HepG2 (cell line): ENCODE data around the gene VCX2. TPM values are rescaled to one million over a fixed set of nuclear protein-coding genes. Genes with fewer than 3 reads are reported as not detected.

Experiments used
- ATAC-seq: fragments of 200-7000 bp; cut with Tn5 transposase; 3 replicates; pipeline ENCODE4 v1.9.1; 2020; ENCODE audit warnings: mild to moderate bottlenecking, moderate library complexity
- BruUV-seq: library from RNA; stranded (reverse); fragments of 400-500 nt; replicated peaks from 2 replicates; lab custom pipeline; 2021; lab: Mats Ljungman, UMichigan
- CTCF ChIA-PET: fragments of 300-600 bp; formaldehyde crosslinking; extraction: SDS; loops from one replicate; lab custom pipeline; 2021; ENCODE audit warnings: low total read pairs, inconsistent platforms, low intra/inter-chr PET ratio; lab: Yijun Ruan, JAX
- POLR2A ChIA-PET: fragments of 350-600 bp; sonication (Branson Sonifier 250); formaldehyde crosslinking; loops from one replicate; lab custom pipeline; 2020; ENCODE audit warnings: antibody characterized with exemption, inconsistent platforms; lab: Yijun Ruan, JAX
- DNase-seq: peaks from one replicate; pipeline ENCODE4 v3.0.0-alpha.2; 2015; ENCODE audit warnings: low spot score
- FAIRE-seq: peaks from 3 replicates; lab custom pipeline; 2011; peaks lifted over from hg19 to GRCh38; lab: Jason Lieb, UNC
- H2AFZ ChIP-seq: one replicate; pipeline ENCODE4 v1.6.1; 2011; ENCODE audit warnings: low read length, inconsistent platforms
- H3K27ac ChIP-seq: fragments of 300-600 bp; 3 replicates; pipeline ENCODE4 v1.8.0; 2011; ENCODE audit warnings: mixed run types, mild to moderate bottlenecking, mixed read lengths, low read length, inconsistent platforms; ENCODE audit not compliant: insufficient read depth; ENCODE audit errors: extremely low read length
- H3K27me3 ChIP-seq, 2 experiments: fragments of 200-600 bp in 1 of 2; 2 replicates in 1 of 2; 3 replicates in 1 of 2; pipeline versions ENCODE4 v1.6.0 to v1.8.0; 2011; ENCODE audit warnings: low read length in 2 of 2, mild to moderate bottlenecking in 2 of 2, moderate library complexity in 2 of 2, inconsistent platforms in 1 of 2; ENCODE audit not compliant: insufficient read depth in 2 of 2, control insufficient read depth in 1 of 2
- H3K36me3 ChIP-seq, 2 experiments: fragments of 200-600 bp in 1 of 2; replicated peaks in 1 of 2; 2 replicates in 1 of 2; 3 replicates in 1 of 2; pipeline versions ENCODE4 v1.5.1 to v1.8.0; 2011; ENCODE audit warnings: low read length in 2 of 2, inconsistent platforms in 1 of 2; ENCODE audit not compliant: insufficient read depth in 2 of 2, control insufficient read depth in 1 of 2
- H3K4me1 ChIP-seq: 2 replicates; pipeline ENCODE4 v1.5.1; 2012; ENCODE audit warnings: low read length, inconsistent platforms; ENCODE audit not compliant: insufficient read depth
- H3K4me2 ChIP-seq: 2 replicates; pipeline ENCODE4 v1.6.0; 2011; ENCODE audit warnings: low read depth, low read length, inconsistent platforms
- H3K4me3 ChIP-seq, 3 experiments: fragments of 200-600 bp in 1 of 3; sonication (generic), shearing (Covaris generic) in 1 of 3; replicated peaks in 1 of 3; 2 replicates each; pipeline ENCODE4 v1.5.1; 2011 to 2016; ENCODE audit warnings: low read length in 3 of 3, inconsistent platforms in 2 of 3, low read depth in 2 of 3, mild to moderate bottlenecking in 2 of 3, control low read depth in 1 of 3, mixed read lengths in 1 of 3; ENCODE audit not compliant: insufficient read depth in 1 of 3
- H3K79me2 ChIP-seq: one replicate; pipeline ENCODE4 v1.6.1; 2011; ENCODE audit warnings: low read length, inconsistent platforms; ENCODE audit not compliant: insufficient read depth
- H3K9ac ChIP-seq: 2 replicates; pipeline ENCODE4 v1.6.0; 2011; ENCODE audit warnings: mild to moderate bottlenecking, low read depth, low read length, inconsistent platforms; ENCODE audit not compliant: insufficient read depth
- H3K9me3 ChIP-seq: 2 replicates; pipeline ENCODE4 v1.5.1; 2012; ENCODE audit warnings: mild to moderate bottlenecking, low read length
- H4K20me1 ChIP-seq: 2 replicates; pipeline ENCODE4 v1.6.0; 2011; ENCODE audit warnings: inconsistent platforms, mild to moderate bottlenecking, low read length, moderate library complexity; ENCODE audit not compliant: insufficient read depth
- ATF7 ChIP-seq, 2 experiments: fragments of 450-650 bp in 1 of 2; sonication (generic) in 1 of 2; formaldehyde crosslinking in 1 of 2; IDR thresholded peaks; 2 replicates each; pipeline versions ENCODE4 v1.4.0 to v1.6.1; 2016 to 2020; ENCODE audit warnings: antibody characterized with exemption in 1 of 2, mild to moderate bottlenecking in 1 of 2, missing genetic modification reagents in 1 of 2
- CEBPB ChIP-seq: IDR thresholded peaks from 2 replicates; pipeline ENCODE4 v1.6.1; 2011; ENCODE audit warnings: low read depth, low read length, improper control_type of control experiment, borderline replicate concordance
- CREB1 ChIP-seq, 2 experiments: fragments of 450-650 bp in 1 of 2; IDR thresholded peaks; 2 replicates each; pipeline ENCODE4 v1.6.1; 2016 to 2017; ENCODE audit warnings: control low read depth in 1 of 2, mild to moderate bottlenecking in 1 of 2, missing compliant biosample characterization in 1 of 2, missing genetic modification characterization in 1 of 2
- GABPA ChIP-seq, 2 experiments: IDR thresholded peaks; 2 replicates each; pipeline ENCODE4 v1.6.1; 2011 to 2016; ENCODE audit warnings: low read depth in 2 of 2, low read length in 1 of 2, missing biosample characterization in 1 of 2, missing genetic modification characterization in 1 of 2
- KIAA2018 ChIP-seq: sonication (generic); formaldehyde crosslinking; IDR thresholded peaks from 2 replicates; pipeline ENCODE4 v1.5.0; 2020; ENCODE audit warnings: mild to moderate bottlenecking, missing genetic modification reagents, borderline replicate concordance
- ZNF431 ChIP-seq: sonication (generic); formaldehyde crosslinking; IDR thresholded peaks from 2 replicates; pipeline ENCODE4 v1.9.0; 2022; ENCODE audit warnings: missing genetic modification reagents, low read depth, mild to moderate bottlenecking, borderline replicate concordance
- ZNF562 ChIP-seq: sonication (generic); formaldehyde crosslinking; IDR thresholded peaks from 2 replicates; pipeline ENCODE4 v1.8.0; 2022; ENCODE audit warnings: missing genetic modification reagents, borderline replicate concordance
- ZNF7 ChIP-seq: IDR thresholded peaks from 2 replicates; pipeline ENCODE4 v1.6.1; 2016; ENCODE audit warnings: missing biosample characterization, missing genetic modification reagents
- WGBS: methylation state at CpG from one replicate; pipeline ENCODE4 v1.1.6; 2017; ENCODE audit warnings: low lambda C conversion rate; 5-methylcytosine and 5-hydroxymethylcytosine counted together
- in situ Hi-C: cut with HindIII; loops from 2 replicates; pipeline ENCODE4 v1.10.0; 2017; ENCODE audit warnings: low pct_unique_long_range_greater_than_20kb; ENCODE audit not compliant: extremely low pct_ligation_motif_present
- intact Hi-C: fragments of 100-400 bp; cut with micrococcal nuclease; formaldehyde crosslinking; loops from one replicate; pipeline ENCODE4 v1.10.0; 2022; ENCODE audit not compliant: unreplicated experiment
- polyA plus RNA-seq, 8 experiments: library from polyadenylated mRNA; depleted of rRNA in 3 of 8; stranded (reverse) in 7 of 8; unstranded in 1 of 8; fragments of >200 nt; fragmentation: Illumina TruSeq in 4 of 8; extraction: Trizol in 4 of 8; gene quantifications; 2 replicates each; pipeline versions ENCODE4 v1.2.1 to v1.2.3, GENCODE V29; 2011 to 2016; ENCODE audit warnings: low read depth in 4 of 8, missing spikeins in 1 of 8, mixed read lengths in 1 of 8; ENCODE audit not compliant: insufficient read depth in 1 of 8
- total RNA-seq, 5 experiments: library from RNA; depleted of rRNA; stranded (reverse); fragments of >200 nt; fragmentation: Illumina TruSeq; extraction: Trizol; gene quantifications; 2 replicates each; pipeline ENCODE4 v1.2.3, GENCODE V29; 2016; ENCODE audit warnings: low read depth in 1 of 5

Gene VCX2
- total and polyA plus RNA-seq, 2 of the 13 experiments (the other 11 are each of a cell fraction or from before 2014, with no cell fraction given): not detected

GRCh38 chrX:8126092-8126491 lies 45.0 kb downstream of the VCX2 start:
- no peak overlapping the region for H2AFZ ChIP-seq
- no peak overlapping the region for H3K4me2 ChIP-seq
- BruUV-seq: no TSS peak
- 77% methylated on average over 1 of the region's 1 CpG for whole genome bisulfite sequencing
- TF ChIP-seq ZNF562 (CRISPR knock-in tag) (no peak), GABPA (IDR thresholded peaks at IDR 0.05; ENCODE audit: low read depth, low read length) (no peak), GABPA (CRISPR knock-in tag; IDR thresholded peaks at IDR 0.05; ENCODE audit: low read depth) (no peak), CREB1 (IDR thresholded peaks at IDR 0.05) (peak; percentile 19; the same call in 1 of the 2 replicates), CREB1 (CRISPR knock-in tag; IDR thresholded peaks at IDR 0.05) (no peak), CEBPB (peak; percentile 70), ATF7 (IDR thresholded peaks at IDR 0.05) (peak; percentile 61), ATF7 (CRISPR knock-in tag; IDR thresholded peaks at IDR 0.05) (no peak)
- no peak overlapping the region for H3K27ac ChIP-seq
- H3K79me2 ChIP-seq: no peaks in the 10 kb centered on the region
- no peak for DNase-seq
- H3K9me3 ChIP-seq: no peaks in the 10 kb centered on the region
- no peaks in the 10 kb centered on the region for H3K27me3 ChIP-seq
- H4K20me1 ChIP-seq: no peaks in the 10 kb centered on the region
- no peaks in the 10 kb centered on the region for H3K36me3 ChIP-seq
- in situ Hi-C loops (no loop called here), intact Hi-C loops (no loop called here)
- no peak overlapping the region for H3K9ac ChIP-seq
- no peaks in the 10 kb centered on the region for H3K4me1 ChIP-seq
- ChIA-PET POLR2A (no interaction called here), CTCF (no interaction called here)
- no peak overlapping the region for H3K4me3 ChIP-seq
- no peak for ATAC-seq
- no peak for FAIRE-seq

- no peaks in the 10 kb centered on the region for H3K79me2 ChIP-seq
- no peak overlapping the region for H3K4me2 ChIP-seq
- H2AFZ ChIP-seq: no peak overlapping the region
- H4K20me1 ChIP-seq: no peaks in the 10 kb centered on the region
- 17% methylated on average over 1 of the region's 6 CpGs for WGBS
- ChIA-PET CTCF (no interaction called here), POLR2A (no interaction called here)
- H3K4me1 ChIP-seq: no peaks in the 10 kb centered on the region
- no peaks in the 10 kb centered on the region for H3K9me3 ChIP-seq
- no peak for DNase-seq
- ATAC-seq: no peak
- H3K27ac ChIP-seq: no peak overlapping the region
- in situ Hi-C loops: no loop called here
- H3K4me3 ChIP-seq: no peak overlapping the region
- FAIRE-seq: no peak
- no peaks in the 10 kb centered on the region for H3K27me3 ChIP-seq
- H3K36me3 ChIP-seq: no peaks in the 10 kb centered on the region
- intact Hi-C loops: no loop called here
- no TSS peak for BruUV-seq
- no peak overlapping the region for H3K9ac ChIP-seq
- no peak for TF ChIP-seq ZNF7
- no peak for TF ChIP-seq KIAA2018 (CRISPR knock-in tag)
- TF ChIP-seq ZNF431 (CRISPR knock-in tag): no peak
Observed at GRCh38 chrX:8125566-8125965, 45.5 kb downstream of the VCX2 start.
